Natural killer cell treated with Interleukin-12 subunit alpha and Interleukin-12 subunit beta and Interleukin-15 and Interleukin-18, amount 100 ng/mL, for 72 hours (primary cell): Measurements from ENCODE around the gene PRKCA. TPM values are rescaled to one million over a fixed set of nuclear protein-coding genes. Genes with fewer than 3 reads are reported as not detected.

Experiments
- ATAC-seq, 2 donors: fragments of 150-1000 bp; cut with Tn5 transposase in 1 of 2; sonication (Bioruptor Pico), chemical (Tn5 transposase) in 1 of 2; 2 replicates each; pipeline ENCODE4 v1.10.0; 2021
- DNase-seq: peaks from one replicate; pipeline ENCODE4 v3.0.0; 2022; ENCODE audit warnings: low spot score
- H3K27ac Mint-ChIP-seq, 2 donors: 1 replicate in 1 of 2; 2 replicates in 1 of 2; pipeline ENCODE4 v1.8.0; 2022; ENCODE audit warnings: mixed read lengths in 2 of 2, mild to moderate bottlenecking in 1 of 2, moderate library complexity in 1 of 2
- H3K27me3 Mint-ChIP-seq, 2 donors: 1 replicate in 1 of 2; 2 replicates in 1 of 2; pipeline ENCODE4 v1.8.0; 2022; ENCODE audit warnings: mixed read lengths in 2 of 2
- H3K36me3 Mint-ChIP-seq: one replicate; pipeline ENCODE4 v1.8.0; 2022; ENCODE audit warnings: mixed read lengths
- H3K4me1 Mint-ChIP-seq, 2 donors: 1 replicate in 1 of 2; 2 replicates in 1 of 2; pipeline ENCODE4 v1.8.0; 2022; ENCODE audit warnings: low read depth in 2 of 2, mixed read lengths in 2 of 2, mild to moderate bottlenecking in 1 of 2
- H3K4me3 Mint-ChIP-seq: one replicate; pipeline ENCODE4 v1.8.0; 2022; ENCODE audit warnings: mixed read lengths
- H3K9me3 Mint-ChIP-seq: 2 replicates; pipeline ENCODE4 v1.8.0; 2022; ENCODE audit warnings: mixed read lengths
- total RNA-seq, 2 donors: library from RNA; stranded (reverse); gene quantifications; one replicate each; pipeline ENCODE4 v1.2.3, GENCODE V29; 2022

Gene PRKCA
- total RNA-seq, 2 donors from 2014 or later = 31.1 to 41.1 TPM

DNA sequence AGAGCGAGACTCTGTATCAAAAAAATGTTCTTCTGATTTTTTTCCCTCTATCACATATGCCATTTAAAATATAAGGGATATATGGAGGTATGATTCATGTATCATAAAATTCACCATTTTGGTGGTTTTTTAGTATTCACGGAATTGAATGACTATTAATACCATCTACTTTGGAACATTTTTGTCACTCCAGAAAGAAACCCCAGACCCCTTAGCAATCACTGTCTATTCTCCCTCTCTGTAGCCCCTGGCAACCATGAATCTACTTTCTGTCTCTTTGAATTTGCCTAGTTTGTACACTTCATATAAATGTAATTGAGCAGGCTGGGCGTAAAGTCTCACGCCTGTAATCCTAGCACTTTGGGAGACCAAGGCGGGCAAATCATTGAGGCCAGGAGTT is 75.9 kb downstream of the PRKCA start:
- Mint-ChIP-seq H3K36me3 (no peaks in the 10 kb centered on the region), H3K27ac (no peak overlapping the region), H3K4me1 (peaks cover 5 to 10% of the 10 kb centered on the region in 2 donors), H3K9me3 (no peaks in the 10 kb centered on the region), H3K27me3 (no peaks in the 10 kb centered on the region), H3K4me3 (no peak overlapping the region)
- no peak for ATAC-seq
- DNase-seq = no peak

GRCh38 chr17:66379544-66379943 is 77.1 kb downstream of the PRKCA start:
- Mint-ChIP-seq H3K36me3 (no peaks in the 10 kb centered on the region), H3K27ac (no peak overlapping the region), H3K4me1 (peaks cover 3 to 5% of the 10 kb centered on the region in 2 donors), H3K4me3 (no peak overlapping the region), H3K9me3 (no peaks in the 10 kb centered on the region), H3K27me3 (no peaks in the 10 kb centered on the region)
- ATAC-seq = no peak
- DNase-seq = no peak

DNA sequence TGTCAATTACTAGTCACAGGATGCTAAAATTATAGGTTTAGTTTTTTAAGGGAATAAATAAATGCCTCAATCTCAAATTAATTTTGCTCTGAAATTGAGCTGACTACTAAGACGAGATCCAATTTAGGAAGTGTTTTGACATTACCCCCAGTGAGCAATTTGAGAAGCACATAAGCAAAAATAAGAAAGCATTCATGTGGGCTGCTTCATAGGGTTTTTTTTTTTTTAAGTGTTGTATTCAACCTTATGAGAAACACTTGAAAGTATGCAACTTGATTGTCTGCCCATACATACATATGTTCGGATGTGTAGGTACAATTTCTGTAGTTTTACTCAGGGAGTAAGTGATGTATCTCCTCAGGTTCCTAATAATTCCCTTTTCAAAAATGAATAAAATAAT is 77.6 kb downstream of the PRKCA start:
- H3K9me3 Mint-ChIP-seq = no peaks in the 10 kb centered on the region
- no peak for DNase-seq
- no peak for ATAC-seq
- H3K4me3 Mint-ChIP-seq = no peak overlapping the region
- no peaks in the 10 kb centered on the region for H3K27me3 Mint-ChIP-seq
- H3K36me3 Mint-ChIP-seq = no peaks in the 10 kb centered on the region
- H3K27ac Mint-ChIP-seq = no peak overlapping the region
- peaks cover under 1 to 2% of the 10 kb centered on the region in 2 donors for H3K4me1 Mint-ChIP-seq

GRCh38 chr17:66381701-66382362 is 79.4 kb downstream of the PRKCA start:
- Mint-ChIP-seq H3K4me1 (peaks cover 3 to 6% of the 10 kb centered on the region in 2 donors), H3K9me3 (no peaks in the 10 kb centered on the region), H3K36me3 (no peaks in the 10 kb centered on the region), H3K27me3 (no peaks in the 10 kb centered on the region), H3K27ac (no peak overlapping the region), H3K4me3 (no peak overlapping the region)
- no peak for DNase-seq
- no peak for ATAC-seq

DNA sequence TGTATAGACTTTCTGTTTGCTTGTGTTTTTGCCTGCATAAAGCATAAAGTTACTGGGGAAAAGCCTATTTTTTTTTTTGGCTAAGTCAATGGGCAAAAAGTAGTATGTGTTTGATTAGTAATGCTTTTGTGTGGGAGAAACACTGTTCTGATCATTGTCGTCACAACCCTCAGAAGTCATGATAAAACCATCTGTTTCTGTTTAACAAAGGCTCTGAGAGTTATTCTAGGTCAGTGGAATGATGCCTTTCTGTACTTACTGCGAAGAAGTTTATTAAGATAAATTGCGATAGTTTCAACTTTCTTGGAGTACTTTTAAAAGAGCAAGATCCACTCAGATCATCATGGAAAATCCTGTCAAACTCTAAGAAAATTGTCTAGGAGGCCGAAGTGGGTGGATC is 80.9 kb downstream of the PRKCA start:
- Mint-ChIP-seq H3K4me3 (no peak overlapping the region), H3K27me3 (no peaks in the 10 kb centered on the region), H3K36me3 (no peaks in the 10 kb centered on the region), H3K27ac (peak overlapping the region in 1 of 2 donors; percentile 38), H3K9me3 (no peaks in the 10 kb centered on the region), H3K4me1 (peaks cover 7 to 13% of the 10 kb centered on the region in 2 donors)
- no peak for DNase-seq
- ATAC-seq = no peak

- Mint-ChIP-seq H3K4me1 (peaks cover 7 to 22% of the 10 kb centered on the region in 2 donors), H3K4me3 (no peak overlapping the region), H3K27me3 (no peaks in the 10 kb centered on the region), H3K27ac (peak overlapping the region in 1 of 2 donors; percentile 5), H3K36me3 (no peaks in the 10 kb centered on the region), H3K9me3 (no peaks in the 10 kb centered on the region)
- no peak for ATAC-seq
- DNase-seq = no peak
These were observed 84.3 kb downstream of the PRKCA start for GRCh38 chr17:66386498-66387351.

- Mint-ChIP-seq H3K4me3 (no peak overlapping the region), H3K27me3 (no peaks in the 10 kb centered on the region), H3K9me3 (no peaks in the 10 kb centered on the region), H3K27ac (peak overlapping the region in 1 of 2 donors; percentile 5), H3K4me1 (peaks cover 7 to 27% of the 10 kb centered on the region in 2 donors), H3K36me3 (no peaks in the 10 kb centered on the region)
- DNase-seq = no peak
- no peak for ATAC-seq
These were observed 85.1 kb downstream of the PRKCA start for GRCh38 chr17:66387392-66387981.

DNA sequence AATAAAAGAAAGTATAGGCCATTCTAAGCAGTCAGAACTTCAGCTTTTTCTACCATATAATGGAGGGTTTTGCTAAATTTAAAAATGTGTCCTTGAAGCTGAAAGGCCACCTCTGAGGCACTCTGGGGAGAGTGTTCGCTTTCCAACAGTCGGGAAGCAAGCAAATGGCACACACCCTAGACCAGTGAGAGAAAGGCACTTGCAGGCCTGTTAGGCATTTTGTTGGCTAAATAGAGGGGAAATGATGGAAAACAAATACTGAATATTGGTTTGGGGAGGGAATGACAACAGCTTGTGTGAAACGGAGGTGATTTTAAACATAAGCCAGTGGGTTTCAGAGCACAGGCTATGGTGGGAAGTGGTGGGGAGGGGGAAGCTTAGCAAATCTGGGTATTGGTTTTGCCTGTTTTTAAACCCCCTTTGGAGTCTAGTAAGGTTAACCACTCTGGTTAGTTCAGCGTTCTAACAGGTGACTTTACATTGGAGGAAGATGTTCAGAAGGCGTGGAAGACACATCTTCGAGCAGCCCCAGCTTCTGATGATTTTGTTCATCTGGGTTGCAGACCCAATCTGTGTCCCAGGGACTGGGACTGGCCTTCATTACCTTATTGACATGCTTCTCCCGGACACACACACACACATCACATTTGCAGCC is 90.5 kb downstream of the PRKCA start:
- Mint-ChIP-seq H3K27me3 (no peaks in the 10 kb centered on the region), H3K4me3 (no peak overlapping the region), H3K4me1 (peaks cover 0 to 20% of the 10 kb centered on the region in 2 donors), H3K9me3 (no peaks in the 10 kb centered on the region), H3K27ac (peak overlapping the region in 1 of 2 donors; percentile 53), H3K36me3 (no peaks in the 10 kb centered on the region)
- no peak for ATAC-seq
- DNase-seq = no peak

- H3K4me3 Mint-ChIP-seq = no peak overlapping the region
- DNase-seq (no peak), ATAC-seq (no peak)
- H3K27me3 Mint-ChIP-seq = no peaks in the 10 kb centered on the region
- no peak overlapping the region for H3K27ac Mint-ChIP-seq
- no peaks in the 10 kb centered on the region for H3K36me3 Mint-ChIP-seq
- H3K9me3 Mint-ChIP-seq = no peaks in the 10 kb centered on the region
- peaks cover 18 to 26% of the 10 kb centered on the region in 2 donors for H3K4me1 Mint-ChIP-seq
These were observed 93.5 kb downstream of the PRKCA start for GRCh38 chr17:66395961-66396360.

DNA sequence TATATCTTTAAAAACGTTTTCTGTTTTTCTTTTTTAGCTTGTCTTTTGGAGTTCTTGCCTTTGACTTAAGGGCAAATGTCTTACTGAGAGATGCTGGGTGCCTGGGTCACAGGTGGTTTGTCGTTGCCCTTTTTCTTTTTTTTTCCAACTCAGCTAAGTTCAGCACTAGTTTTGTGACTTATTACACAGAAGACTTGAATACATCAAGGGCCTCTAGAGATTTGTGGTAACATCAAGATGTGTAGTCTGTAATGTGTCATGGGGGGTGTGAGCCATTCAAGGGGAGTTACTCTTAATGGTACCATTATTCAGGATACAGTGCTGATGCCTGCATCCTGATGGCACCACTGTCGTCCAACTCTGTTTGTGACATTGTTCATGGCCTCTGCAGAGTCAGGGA is 95.1 kb downstream of the PRKCA start:
- peaks cover 3% of the 10 kb centered on the region for H3K9me3 Mint-ChIP-seq
- no peak overlapping the region for H3K4me3 Mint-ChIP-seq
- ATAC-seq (no peak), DNase-seq (no peak)
- no peaks in the 10 kb centered on the region for H3K36me3 Mint-ChIP-seq
- H3K27me3 Mint-ChIP-seq = no peaks in the 10 kb centered on the region
- no peak overlapping the region for H3K27ac Mint-ChIP-seq
- peaks cover 27 to 33% of the 10 kb centered on the region in 2 donors for H3K4me1 Mint-ChIP-seq

- DNase-seq (no peak), ATAC-seq (no peak)
- Mint-ChIP-seq H3K9me3 (peaks cover 3% of the 10 kb centered on the region), H3K36me3 (no peaks in the 10 kb centered on the region), H3K4me1 (peaks cover 27 to 39% of the 10 kb centered on the region in 2 donors), H3K27me3 (no peaks in the 10 kb centered on the region), H3K4me3 (peak overlapping the region; percentile 51), H3K27ac (no peak overlapping the region)
These were observed 95.6 kb downstream of the PRKCA start for GRCh38 chr17:66398059-66398458.

GRCh38 chr17:66398617-66399016 is 96.2 kb downstream of the PRKCA start:
- no peak for DNase-seq
- Mint-ChIP-seq H3K4me1 (peaks cover 27 to 44% of the 10 kb centered on the region in 2 donors), H3K4me3 (peak overlapping the region; percentile 51), H3K36me3 (no peaks in the 10 kb centered on the region), H3K27me3 (no peaks in the 10 kb centered on the region), H3K27ac (peak overlapping the region in 1 of 2 donors; percentile 39), H3K9me3 (peaks cover 3% of the 10 kb centered on the region)
- ATAC-seq = no peak

GRCh38 chr17:66399441-66399840 is 97.0 kb downstream of the PRKCA start:
- Mint-ChIP-seq H3K4me3 (peak overlapping the region; percentile 32), H3K4me1 (peaks cover 32 to 50% of the 10 kb centered on the region in 2 donors), H3K36me3 (no peaks in the 10 kb centered on the region), H3K9me3 (peaks cover 3% of the 10 kb centered on the region), H3K27me3 (no peaks in the 10 kb centered on the region), H3K27ac (peak overlapping the region; percentile 29 to 39)
- DNase-seq = no peak
- peak; percentile 72 to 80 for ATAC-seq
